C4-2B (cell line): Measurements from ENCODE around the gene MRPL55.

Experiments
- CTCF ChIP-seq: fragments of 450-650 bp; conservative IDR thresholded peaks from 2 replicates; pipeline ENCODE4 v1.5.1; 2017; ENCODE audit warnings: mild to moderate bottlenecking
- ZFX ChIP-seq: fragments of 450-650 bp; IDR thresholded peaks from 2 replicates; pipeline ENCODE4 v1.6.1; 2017

GRCh38 chr1:228084797-228085196, 24.3 kb downstream of the MRPL55 start:
- TF ChIP-seq CTCF (no peak), ZFX (no peak)
